GM10266 (cell line): ENCODE data around the gene WDR13.
A peak's percentile ranks its signal among the peaks of the same experiment; 100 is the strongest.
"Not testable (repeated sequence)": the region's sequence is repeated elsewhere in the genome, so short reads cannot be mapped to it uniquely, and the experiment has no call there.

Source experiments
- DNase-seq: peaks from one replicate; pipeline ENCODE4 v3.0.0; 2012; ENCODE audit errors: extremely low spot score
- TF ChIP-seq, protein P1 (sequence below): IDR thresholded peaks from 2 replicates; pipeline ENCODE4 v1.5.1; 2012; ENCODE audit warnings: mild to moderate bottlenecking, low read depth; ENCODE audit not compliant: control insufficient read depth, insufficient read depth; ENCODE audit errors: missing control alignments

The WDR13 gene

DNA sequence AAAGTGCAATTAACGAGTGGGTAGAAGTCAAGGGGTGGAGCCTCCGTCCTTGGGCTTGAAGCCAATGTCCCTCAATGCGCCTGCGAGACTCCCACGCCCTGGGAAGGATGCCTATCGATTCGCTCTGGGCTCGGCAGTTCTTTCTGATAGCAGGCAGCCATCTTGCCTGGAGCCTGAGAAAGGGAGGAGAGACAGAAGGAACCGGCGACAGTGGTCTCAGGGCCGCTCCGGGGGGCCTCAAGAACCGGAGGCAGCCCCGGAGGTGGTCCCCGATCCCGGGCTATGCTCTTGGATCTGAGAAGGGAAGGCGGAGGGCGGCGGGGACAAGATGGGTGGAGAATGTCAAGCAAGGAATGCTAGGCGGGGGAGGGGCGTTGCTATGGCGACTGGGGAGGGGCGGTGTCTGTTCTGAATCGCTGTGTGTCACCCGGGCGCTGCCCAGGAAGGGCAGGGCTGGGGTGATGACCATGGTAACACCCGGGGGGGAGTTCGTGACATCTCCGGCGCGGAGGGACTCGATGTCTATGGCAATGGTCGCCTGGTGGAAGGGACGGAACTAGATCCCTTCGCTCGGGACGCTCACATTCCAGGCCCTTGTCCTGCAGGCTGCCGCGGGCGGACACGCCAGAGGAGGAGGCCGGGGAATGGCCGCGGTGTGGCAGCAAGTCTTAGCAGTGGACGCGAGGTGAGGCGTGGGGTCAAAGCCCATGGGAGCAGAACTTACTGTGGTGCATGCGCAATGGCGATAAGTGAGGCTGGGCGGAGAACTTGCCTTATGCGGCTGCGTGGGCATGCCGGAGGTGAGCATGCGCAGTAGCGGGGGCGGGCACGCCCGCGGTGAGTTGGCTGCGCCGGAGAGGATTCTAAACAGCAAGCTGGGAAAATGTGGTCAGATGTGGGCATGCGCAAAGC is at the start of gene WDR13:
Gene WDR13 (plus strand): TSS at position 140 of the 912 bp plus-strand sequence. CDS start 505 bp downstream, at position 645.
- peak; percentile 83 for DNase-seq

DNA sequence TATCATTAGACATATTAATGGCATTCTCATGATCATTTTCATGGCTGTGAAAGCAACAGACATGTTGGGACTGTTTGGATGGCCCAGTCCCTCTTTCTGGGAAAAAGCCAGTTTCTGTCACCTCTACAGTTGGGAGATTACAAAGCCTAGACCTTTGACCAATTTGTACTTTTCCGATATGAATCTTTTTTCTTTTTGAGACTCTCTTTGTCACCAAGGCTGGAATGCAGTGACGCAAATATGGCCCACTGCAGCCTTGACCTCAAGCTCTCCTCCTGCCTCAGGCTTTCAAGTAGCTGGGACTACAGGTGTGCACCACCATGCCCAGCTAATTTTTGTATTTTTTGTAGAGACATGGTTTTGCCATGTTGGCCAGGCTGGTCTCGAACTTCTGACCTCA is 48.4 kb upstream of the WDR13 start:
- DNase-seq, result no peak
- TF ChIP-seq, protein P1, sequence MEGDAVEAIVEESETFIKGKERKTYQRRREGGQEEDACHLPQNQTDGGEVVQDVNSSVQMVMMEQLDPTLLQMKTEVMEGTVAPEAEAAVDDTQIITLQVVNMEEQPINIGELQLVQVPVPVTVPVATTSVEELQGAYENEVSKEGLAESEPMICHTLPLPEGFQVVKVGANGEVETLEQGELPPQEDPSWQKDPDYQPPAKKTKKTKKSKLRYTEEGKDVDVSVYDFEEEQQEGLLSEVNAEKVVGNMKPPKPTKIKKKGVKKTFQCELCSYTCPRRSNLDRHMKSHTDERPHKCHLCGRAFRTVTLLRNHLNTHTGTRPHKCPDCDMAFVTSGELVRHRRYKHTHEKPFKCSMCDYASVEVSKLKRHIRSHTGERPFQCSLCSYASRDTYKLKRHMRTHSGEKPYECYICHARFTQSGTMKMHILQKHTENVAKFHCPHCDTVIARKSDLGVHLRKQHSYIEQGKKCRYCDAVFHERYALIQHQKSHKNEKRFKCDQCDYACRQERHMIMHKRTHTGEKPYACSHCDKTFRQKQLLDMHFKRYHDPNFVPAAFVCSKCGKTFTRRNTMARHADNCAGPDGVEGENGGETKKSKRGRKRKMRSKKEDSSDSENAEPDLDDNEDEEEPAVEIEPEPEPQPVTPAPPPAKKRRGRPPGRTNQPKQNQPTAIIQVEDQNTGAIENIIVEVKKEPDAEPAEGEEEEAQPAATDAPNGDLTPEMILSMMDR, result no peak

More for the DNA sequence above, at the start of gene WDR13:
- TF ChIP-seq, protein P1, result no peak

DNA sequence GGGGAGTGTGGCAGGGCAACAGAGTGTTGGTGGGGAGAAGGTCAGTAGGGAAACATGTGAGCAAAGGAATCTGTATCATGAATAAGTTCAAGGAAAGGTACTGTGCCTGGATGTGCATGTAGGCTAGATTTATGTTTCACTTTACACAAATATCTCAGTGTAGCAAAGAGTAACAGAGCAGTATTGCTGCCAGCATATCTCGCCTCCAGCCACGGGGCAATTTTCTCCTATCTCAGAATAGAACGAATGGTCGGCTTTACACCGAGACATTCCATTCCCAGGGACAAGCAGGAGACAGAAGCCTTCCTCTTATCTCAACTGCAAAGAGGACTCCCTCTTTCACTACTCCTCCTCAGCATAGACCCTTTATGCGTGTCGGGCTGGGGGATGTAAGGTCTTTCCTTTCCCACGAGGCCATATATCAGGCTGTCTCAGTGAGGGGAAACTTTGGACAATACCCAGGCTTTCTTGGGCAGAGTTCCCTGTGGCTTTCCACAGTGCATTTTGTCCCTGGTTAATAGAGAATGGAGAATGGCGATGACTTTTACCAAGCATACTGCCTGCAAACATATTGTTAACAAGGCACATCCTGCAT is 41.5 kb upstream of the WDR13 start:
- not testable (repeated sequence) for DNase-seq

DNA sequence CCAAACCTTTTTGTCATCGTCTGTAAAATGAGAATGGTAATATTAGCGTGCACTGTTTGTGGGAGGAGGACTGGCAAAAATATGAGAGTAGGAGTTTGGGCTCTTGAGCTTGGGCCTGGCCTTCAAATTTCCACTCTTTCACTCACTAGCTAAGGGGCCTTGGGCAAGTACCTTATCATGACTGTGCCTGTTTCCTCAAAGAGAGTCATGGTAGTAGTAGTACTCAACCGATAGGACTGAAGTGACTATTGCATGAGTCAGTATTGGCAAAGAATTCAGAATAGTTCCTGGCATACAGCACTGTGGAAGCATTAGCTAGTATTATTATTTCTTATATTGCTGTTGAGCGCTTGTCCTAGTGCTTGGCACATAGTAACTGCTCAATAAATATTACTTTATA is 39.0 kb upstream of the WDR13 start:
- TF ChIP-seq, protein P1, result no peak
- DNase-seq, result no peak

DNA sequence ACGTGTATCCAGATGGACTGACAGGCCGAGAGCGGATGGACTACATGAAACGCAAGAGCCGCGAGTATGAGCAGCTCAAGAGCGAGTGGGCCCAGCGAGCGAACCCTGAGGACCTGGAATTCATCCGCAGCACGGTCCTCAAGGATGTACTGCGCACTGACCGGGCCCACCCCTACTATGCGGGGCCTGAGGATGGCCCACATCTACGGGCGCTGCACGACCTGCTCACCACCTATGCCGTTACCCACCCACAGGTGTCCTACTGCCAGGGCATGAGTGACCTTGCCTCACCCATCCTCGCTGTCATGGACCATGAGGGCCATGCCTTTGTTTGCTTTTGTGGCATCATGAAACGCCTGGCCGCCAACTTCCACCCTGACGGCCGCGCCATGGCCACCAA is 37.7 kb upstream of the WDR13 start:
- TF ChIP-seq, protein P1, result no peak
- no peak for DNase-seq

- no peak for DNase-seq
- TF ChIP-seq, protein P1, result no peak
Measured at GRCh38 chrX:48560056-48560455, 37.2 kb upstream of the WDR13 start.

- TF ChIP-seq, protein P1, result no peak
- DNase-seq, result no peak
Measured at GRCh38 chrX:48560681-48561080, 36.6 kb upstream of the WDR13 start.
